Amniotic epithelial cell (primary cell): ENCODE results near the gene ASTL.

Experiments used
- DNase-seq: peaks from one replicate; pipeline ENCODE4 v3.0.0-alpha.2; 2010; ENCODE audit warnings: low read depth

ASTL gene

DNA sequence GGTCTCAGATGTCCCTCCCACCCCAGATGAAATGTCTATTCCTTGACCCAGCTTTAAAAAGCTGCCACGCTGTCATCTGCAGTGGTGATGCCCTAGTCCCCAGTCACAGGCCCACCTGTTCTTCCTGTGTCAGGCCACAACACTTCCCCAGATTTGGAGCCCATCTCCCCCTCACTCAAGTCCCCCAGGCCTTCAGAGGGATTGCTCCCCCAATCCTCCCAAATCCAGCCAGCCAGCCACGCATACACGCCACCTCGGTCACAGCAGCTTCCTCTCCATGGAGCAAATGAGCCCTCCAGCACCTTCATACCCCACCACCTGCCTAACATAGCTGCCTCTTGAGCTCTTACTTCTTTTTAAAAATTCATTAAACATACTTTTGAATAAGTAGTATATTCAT, 7.8 kb downstream of the ASTL start:
- DNase-seq = no peak

DNA sequence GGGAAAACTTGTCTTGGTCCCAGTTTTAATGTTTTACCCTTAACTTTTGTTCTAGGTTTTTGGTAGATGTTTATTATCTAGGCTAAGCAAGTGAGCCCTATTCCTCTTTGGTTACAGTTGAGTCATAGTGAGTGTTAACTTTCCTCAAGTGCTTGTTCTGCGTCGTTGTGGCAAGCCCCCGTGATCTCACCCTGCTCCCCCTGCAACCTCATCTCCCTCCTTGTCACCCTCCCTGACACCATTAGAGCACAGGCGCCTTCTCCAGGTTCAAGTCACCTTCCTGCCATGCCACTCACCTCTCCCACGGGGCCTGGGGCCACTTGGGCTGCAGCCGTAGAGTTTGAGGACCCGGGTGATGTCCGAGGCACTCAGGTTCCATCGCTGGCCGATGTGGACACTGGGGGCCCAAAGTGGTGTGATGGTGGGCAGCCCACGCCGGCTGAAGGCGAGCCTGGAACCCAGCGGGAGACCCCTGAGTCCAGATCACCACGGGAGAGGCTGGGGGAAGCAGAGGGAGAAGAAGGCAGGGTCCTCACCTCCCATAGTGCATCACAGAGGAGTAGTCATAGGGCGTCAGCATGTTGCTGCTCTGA, 8.7 kb downstream of the ASTL start:
- no peak for DNase-seq

DNA sequence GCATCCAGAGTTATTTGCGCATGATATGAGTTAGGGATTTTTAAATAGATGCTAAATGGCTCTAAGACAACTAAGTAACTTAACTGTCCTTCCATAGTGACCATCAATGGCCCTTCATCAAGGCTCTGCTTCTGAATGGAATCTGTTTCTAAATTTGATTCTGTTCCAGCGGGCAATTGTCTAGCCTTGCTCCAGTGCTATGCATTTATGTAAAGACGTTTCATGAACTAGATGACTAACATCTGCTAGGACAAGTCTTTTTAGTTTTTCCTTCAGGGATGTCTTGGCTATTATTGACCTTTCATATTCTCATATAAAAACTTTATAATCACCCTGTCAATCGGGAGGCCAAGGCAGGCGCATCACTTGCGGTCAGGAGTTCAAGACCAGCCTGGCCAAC, 9.8 kb downstream of the ASTL start:
- no peak for DNase-seq

DNA sequence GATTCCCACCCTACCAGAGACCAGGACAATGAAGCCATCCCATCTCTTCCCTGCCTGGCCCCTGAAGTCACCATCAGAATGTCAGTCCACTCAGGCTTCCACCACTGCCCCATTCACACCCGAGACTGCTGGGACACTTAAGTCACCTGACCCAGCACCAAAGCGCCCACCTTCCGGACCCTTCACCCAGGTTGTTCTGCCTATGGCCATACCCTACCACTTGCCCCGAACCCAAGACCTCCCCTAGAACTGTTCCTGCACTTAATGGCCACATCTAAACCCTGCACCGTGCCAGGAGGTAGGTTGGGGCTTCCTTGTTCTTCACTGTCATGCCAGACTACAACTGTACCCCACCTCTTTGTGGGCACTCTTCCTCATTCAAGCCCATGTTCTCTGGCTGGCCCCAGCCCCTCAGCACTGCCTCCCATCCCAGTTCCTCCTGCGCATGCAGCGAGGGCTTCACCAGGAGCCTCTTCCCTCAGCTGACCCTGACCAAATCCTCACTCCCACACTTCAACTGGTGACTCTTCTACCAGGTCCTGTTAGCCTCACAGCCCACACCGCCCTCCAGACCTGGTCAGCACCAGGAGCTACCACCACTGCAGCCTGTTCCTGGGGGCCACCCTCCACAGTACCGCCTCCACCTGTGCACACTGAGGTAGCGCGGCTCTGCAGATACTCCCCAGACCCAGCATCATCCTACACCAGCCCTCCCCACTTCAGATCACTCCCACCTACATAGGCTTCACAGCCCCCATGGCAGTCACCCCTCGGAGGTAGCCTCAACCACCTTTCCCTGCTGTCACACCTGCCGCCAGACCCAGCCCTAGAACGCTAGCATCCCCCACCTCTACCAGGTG, 13.7 kb downstream of the ASTL start:
- no peak for DNase-seq

DNA sequence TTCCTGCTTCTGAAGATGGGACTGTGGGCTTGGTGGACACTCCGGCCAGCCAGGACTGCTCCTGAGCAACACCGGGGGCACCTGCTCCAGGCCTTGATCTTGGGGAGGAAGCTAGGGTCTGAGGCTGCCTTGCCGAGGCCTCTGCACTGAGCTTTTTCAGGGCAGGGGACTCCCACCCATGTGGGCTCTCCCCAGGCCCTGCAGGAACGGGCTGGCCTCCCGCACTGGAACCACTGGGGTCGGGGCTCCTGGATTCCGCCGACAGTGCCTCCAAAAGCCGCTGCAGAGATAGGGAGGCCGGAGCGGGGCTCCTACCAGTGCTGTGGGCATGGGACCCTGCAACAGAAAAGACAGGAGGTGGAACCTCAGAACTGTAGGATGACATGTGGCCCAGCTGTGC, 14.4 kb downstream of the ASTL start:
- no peak for DNase-seq

DNA sequence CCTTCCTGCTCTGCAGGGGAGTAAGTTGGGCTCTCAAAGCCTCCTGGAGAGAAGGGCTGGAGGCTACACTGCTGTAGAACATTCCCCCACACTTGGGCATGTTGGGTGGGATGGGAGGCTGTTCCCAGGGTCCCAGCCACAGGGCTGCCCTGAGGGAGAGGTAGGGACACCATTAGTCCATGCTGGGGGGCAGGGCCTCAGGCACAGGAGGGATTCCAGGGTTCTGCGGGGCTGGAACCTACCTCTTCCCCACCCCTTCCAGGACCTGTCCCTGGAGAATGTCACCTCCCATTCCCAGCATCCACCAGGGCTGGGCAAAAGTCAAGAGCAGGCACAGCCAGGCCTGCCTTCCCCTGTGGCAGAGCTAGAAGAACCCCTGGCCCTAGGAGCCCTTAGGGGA, 15.0 kb downstream of the ASTL start:
- DNase-seq = no peak

DNA sequence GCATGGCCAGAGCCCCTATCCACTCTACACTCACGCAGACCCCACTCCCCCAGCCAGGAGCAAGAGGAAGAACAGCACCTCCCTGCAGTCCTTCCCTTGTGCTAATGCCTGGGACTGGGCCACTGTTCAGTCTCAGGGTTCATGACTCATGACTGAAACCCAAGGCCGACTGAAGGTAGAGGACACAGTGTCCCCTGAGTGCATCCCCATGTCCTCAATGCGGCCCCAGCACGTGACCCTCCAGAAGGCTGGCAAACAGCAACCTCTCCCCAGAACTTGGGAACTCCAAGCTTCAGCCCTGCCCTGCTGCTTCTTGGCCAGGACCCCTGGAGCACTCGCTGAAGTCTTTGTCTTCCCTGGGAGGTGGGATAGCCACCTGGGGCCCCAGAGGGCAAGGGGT, 15.9 kb downstream of the ASTL start:
- DNase-seq = no peak

DNA sequence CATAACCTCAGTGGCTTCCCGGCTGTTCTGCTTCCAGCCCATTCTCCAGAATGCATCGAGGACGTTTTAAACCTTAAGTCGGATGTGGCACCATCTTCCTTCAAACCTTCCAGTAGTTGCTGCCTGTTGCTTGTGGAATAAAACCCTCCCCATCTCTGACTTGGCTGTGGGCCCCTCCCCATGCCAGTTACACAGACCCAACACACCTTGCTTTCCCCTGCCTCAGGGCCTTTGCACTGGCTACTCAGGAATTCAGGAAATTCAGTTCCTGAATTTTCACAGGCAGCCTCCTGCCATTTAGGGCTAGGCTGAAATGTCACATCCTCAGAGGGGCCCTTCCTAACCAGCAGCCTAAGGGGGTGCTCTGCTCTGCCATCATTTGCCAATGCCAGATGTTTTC, 16.9 kb downstream of the ASTL start:
- DNase-seq = no peak

DNA sequence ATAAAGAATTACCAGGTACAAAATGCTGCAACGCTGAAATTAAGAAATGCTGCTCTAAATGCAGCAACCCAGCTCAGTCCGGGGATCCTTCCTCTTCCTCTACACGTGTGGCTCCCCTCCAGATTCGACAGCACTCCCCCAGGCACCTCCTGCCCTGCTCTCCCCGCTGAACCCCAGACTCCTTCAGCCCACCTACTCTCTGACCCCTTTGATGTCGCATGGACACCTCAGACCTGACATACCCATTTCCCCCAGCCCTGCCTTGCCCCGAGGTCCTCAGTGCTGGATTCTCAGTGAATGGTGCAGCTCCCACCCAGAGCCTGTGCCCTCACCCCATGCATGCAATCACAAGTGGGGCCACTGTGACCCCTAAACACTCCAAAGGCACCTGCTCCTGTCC, 17.3 kb downstream of the ASTL start:
- DNase-seq = no peak

DNA sequence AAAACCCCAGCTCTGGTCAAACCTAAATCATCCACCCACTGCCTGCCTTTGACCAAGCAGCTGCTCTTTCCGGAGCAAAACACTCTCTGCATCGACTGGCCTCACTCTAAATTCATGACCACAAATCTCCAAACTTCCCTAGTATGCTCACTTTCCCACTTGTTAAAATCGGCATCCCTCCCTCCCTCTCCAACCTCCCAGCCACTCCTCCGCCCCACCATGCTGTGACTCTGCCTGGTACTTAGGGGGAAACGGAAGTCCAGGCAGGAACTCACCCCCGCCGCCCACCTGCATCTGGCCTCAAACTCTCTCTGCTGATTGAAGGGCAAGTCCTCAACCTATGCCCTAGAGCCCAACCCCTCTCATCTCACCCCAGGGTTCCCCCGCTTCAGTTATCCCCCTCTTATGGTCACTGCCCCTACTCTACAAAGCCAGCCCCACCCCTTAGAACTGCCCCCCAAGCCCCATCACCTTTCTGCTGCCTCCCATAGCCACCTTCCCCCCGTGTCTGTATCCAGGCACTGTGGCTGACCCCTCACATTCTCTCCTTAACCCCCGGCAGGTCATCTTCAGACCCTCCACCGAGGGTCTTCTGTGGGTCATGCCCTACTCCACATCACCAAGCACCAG, 18.1 kb downstream of the ASTL start:
- no peak for DNase-seq

DNA sequence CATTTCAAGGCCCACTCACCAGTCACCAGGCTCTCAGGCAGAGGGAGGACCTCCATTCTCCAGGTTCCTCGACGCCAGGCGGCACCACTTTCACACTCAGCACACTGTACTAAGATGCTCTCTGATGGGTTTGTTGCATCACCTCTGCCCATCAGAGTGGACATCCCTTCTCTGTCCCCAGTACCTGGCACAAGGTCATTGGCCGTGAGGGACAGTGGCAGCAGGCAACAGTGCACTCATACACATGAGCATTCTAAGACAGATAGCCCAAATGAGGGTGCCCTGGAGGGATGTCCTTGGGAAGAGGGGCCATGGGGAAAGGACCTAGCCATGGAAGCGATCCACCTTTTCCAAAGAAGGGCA, 18.9 kb downstream of the ASTL start:
- DNase-seq = no peak

DNA sequence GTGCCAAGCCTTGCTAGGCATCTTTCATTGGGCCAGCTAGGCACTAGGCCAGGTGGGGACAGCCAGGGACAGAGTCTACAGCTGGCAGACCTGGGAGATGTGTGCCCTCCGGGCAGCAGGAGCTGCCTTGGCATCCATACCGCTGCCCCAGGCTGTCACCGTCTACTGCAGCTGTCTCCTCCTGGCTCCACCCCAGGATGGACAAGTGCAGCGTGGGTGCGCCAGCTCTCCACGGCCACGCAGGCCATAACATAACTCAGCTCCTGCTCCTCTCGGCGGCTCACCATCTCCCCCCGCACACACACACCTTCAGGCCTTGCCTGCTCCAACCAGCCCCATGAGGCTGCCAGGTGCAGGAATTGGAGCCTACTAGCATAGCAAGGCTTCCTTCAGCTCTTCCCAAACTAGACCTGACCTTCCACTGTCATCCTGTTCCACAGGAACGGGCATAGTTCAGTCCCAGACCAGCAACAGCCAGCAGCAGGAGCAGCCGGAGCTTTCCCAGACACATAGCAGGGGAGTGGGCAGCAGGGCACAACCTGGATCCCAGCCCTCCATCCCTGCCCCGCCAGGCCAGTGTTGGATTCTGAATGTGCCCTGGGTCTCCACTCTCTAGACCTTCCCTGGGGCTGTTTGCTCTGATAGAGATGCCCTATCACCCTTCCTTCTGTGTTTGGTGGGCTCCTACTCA, 19.5 kb downstream of the ASTL start:
- no peak for DNase-seq

DNA sequence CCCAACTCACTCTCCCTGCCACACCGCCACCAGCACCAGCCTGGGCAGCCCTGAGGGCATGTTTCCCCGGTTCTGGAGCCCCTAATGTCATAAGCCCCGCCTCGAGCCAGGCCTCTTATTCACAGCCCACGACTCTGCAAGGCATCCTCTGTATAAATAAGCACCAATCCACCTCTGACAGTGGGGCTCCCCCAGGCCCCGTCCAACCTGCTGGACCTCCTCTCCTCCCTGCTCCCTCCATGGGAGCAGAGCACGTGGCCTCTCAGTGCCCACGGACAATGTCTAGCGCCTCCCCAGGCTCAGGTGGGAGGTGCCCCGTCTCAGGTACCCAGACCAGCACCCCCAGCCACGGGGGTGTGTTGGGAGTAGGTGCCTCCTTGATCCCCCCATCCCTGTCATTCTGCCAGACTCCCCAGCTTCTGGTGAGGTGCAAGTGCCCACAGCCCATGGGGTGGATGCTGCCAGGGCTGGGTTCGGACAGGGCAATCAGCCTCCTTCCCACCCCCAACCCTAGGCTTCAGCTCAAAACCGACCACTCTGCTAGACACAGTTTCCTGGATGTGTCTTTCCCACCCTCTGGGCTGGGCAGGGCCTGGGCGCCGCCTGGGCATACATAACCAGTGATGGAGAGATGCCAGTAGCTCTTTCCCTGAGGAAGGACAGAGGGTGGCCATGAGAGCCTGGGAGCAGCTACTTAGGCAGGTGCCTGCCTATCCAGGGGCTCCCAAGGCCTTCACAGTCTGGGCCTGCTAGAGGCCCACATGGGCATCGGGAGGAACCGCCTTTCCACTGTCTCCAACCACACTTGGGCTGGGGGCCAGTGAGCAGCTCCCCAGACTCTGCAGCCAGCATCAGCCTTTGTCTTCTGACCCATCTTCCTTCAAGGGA, 20.4 kb downstream of the ASTL start:
- DNase-seq = no peak

DNA sequence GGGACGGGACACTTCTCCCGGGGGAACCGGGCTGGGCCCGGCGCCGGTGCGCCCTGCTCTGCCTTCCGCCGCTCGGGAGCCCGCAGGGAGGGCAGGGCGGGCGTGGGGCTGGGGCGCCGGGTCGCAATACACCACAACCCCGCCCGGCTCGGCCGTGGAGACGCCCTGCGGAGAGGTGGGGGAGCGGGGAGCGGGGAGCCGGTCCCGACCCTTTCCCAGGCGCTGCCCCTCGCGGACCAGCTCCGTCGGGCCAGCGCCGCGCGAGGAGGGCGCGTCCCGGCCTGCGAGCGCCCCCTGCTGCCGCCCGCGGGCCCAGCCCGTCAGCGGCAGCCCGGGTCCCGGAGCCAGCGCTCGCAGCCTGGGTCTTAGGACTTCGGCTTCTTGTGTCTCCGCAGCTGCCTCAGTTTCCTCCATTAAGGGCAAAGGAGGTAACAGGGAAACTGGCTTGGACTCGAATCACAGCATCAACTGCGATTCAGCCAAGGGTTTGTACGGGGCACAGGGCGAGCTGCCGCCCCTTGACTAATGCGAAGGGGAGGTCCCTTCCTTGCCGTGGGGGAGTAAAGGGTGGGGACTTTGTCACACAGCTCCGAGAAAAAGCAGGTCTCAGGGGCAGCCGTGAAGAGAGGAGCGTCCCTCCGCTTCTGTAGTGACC, 21.3 kb downstream of the ASTL start:
- no peak for DNase-seq

DNA sequence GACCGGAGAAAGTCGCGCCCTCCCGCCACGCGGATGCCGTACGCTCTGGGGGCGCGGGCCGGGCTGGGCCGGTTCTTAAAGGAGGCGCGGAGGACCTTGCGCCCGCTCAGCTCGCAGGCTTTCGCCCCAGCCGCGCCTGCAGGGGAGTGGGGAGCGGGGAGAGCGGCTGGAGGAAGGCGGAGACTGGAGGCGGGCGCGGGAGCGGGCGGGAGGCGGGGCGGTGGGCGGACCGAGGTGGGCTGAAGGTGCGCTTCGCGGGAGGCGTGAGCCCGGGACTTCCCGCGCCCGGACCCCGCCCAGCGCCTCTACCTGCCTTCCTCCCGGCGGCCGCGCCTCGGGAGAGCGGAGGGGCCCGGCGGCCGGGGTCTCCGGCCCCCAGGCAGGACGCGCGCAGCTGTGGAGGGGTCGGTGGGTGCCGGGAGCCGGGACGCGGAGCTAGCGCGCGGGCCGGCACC, 21.9 kb downstream of the ASTL start, which contains the start of gene ADRA2B:
Gene ADRA2B (minus strand): TSS at position 148 of the 455 bp plus-strand sequence. CDS start 422 bp downstream, outside the sequence.
- peak; percentile 7 for DNase-seq

DNA sequence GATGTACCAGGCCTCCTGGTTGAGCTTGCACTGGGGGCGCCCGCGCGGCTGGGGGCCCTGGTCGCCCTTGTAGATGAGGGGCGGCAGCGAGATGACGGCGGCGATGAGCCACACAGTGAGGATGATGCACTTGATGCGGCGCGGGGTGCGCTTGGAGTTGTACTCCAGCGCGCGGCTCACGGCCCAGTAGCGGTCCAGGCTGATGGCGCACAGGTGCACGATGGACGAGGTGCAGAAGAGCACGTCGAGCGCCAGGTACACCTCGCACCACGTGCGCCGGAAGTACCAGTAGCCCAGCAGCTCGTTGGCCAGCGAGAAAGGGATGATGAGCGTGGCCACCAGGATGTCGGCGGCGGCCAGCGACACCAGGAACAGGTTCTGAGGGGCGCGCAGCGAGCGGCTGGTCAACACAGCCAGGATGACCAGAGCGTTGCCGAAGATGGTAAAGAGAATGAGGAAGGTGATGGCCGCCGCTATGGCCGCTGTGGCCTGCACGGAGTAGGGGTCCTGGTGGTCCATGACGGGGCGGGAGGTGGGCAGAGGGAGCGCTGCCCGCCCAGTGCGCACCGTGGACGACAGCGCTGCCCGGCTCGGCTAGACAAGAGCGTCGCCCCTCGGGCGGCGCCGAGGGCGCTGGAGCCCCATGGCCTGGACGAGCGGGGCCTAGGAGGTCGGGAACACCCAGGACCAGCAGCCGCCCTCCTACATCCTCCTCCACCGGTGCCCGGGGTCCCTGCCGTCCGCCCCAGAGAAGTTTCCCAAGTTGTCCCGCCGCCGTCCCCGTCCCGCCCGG, 22.5 kb downstream of the ASTL start:
- no peak for DNase-seq

DNA sequence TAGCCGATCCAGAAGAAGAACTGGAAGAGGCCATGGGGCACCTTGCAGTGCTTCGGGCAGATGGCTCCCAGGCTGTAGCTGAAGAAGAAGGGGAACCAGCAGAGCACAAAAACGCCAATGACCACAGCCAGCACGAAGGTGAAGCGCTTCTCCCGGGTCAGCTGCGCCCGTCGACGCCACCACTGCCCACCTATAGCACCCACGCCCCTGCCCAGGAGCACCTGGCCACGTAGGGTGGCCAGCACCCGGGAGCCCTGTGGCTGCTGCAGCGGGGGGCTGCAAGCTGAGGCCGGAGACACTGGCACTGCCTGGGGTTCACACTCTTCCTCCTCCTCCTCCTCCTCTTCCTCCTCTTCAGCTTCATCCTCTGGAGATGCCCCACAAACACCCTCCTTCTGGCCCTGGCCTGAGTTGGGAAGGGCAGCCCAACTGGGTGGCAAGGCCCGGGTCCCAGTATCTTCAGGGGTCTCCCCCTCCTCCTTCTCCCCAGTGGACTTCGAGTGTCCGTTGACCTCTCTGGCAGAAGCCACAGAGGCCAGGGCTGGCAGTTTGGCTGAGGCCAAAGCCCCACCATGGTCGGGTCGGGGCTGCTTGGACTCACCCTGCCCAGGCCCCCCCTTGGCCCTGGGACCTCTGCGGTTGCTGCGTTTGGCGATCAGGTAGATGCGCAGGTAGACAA, 23.3 kb downstream of the ASTL start:
- DNase-seq = no peak

DNA sequence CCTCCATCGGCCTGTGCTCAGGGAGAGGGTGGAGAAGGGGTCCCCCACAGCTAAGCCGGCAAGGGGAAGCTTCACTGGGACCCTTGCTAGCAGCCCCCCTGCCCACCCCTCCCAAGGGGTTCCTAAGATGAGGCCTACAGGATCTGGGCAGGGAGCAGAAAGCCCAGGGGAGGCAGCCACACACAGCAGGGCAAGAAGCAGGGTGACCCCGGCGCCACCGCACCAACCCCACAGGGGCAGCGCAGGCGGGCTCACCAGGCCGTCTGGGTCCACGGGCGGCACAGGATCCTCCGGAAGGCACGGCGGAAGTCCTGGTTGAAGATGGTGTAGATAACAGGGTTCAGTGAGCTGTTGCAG, 23.8 kb downstream of the ASTL start:
- no peak for DNase-seq

DNA sequence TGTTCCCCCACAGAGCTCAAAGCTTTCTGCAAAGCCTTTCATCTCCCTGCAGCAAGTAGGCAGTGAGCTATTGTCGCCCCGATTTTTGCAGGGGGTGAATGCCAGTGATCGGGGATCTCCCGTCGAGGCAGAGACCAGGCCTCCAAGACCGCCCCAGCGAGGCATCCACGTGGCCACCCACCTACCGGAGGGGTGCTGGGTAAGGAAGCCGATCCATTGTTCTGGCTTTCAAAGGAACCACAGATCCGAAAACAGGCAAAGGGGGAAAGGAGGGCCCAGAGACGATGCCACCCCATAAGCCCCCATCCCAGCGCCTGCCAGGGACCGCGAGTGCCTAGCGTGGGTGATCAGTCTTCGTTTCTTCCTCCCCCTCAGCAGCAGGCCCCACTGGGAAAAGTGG, 24.4 kb downstream of the ASTL start:
- DNase-seq = no peak

DNA sequence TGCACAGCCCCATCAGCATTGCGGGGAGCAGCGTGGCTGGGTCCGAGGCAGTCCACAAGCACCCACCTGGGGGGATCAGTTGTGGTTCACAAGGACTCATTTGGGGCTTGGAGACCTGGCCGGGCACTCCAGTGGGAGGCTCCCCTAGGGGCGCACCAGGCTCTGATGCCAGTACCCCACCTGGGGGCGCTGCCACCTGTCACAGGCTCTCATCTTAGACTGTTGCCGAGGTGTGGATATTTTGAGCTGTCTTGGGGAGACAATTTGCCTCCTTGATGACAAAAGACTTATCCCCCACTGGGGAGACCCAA, 25.0 kb downstream of the ASTL start:
- DNase-seq = no peak
